EH (cell line): ENCODE results near the gene COG4.

ENCODE experiments used
- DNase-seq: peaks from one replicate; pipeline ENCODE4 v3.0.0-alpha.2; 2015; ENCODE audit warnings: low read depth

Gene COG4

GRCh38 chr16:70527315-70527996 lies 4.1 kb upstream of the COG4 start:
- DNase-seq, result no peak

GRCh38 chr16:70526403-70526802 lies 3.0 kb upstream of the COG4 start:
- DNase-seq, result no peak

GRCh38 chr16:70524399-70524825 lies 1.1 kb upstream of the COG4 start:
- DNase-seq, result peak; percentile 37

GRCh38 chr16:70523743-70524398 lies 517 bp upstream of the COG4 start, which contains the start of gene SF3B3:
SF3B3 (plus strand) TSS chr16:70523816; CDS start chr16:70526657, 2,841 bp downstream.
- no peak for DNase-seq

- no peak for DNase-seq
Measured at GRCh38 chr16:70522216-70523075, 908 bp downstream of the COG4 start.

DNA sequence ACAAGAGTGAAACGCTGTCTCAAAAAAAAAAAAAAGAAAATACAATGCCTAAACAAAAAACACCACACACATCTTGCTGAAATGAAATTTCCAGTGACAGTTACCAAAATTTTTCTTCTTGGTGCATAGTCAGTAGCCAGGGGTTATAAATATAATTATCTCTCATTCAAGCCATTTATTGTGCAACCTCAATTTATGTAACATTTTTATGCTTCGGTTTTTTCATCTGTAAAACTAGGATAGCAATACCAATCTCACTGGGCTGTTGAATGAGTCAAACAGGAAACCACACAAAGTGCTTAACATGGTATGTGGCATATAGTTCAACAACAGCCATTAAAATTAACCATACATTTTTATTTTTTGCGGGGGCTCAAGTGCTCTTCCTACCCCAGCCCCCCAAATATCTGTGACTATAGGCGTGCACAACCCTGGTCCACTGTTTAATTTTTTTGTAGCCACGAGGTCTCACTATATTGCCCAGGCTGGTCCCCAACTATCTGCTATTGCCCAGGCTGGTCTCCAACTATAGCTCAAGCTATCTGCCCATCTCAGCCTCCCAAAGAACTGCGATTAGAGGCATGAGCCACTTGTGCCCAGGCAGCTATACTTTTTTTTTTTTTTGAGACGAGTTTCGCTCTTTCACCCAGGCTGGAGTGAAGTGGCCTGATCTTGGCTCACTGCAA lies 2.6 kb downstream of the COG4 start:
- peak; percentile 79 for DNase-seq

DNA sequence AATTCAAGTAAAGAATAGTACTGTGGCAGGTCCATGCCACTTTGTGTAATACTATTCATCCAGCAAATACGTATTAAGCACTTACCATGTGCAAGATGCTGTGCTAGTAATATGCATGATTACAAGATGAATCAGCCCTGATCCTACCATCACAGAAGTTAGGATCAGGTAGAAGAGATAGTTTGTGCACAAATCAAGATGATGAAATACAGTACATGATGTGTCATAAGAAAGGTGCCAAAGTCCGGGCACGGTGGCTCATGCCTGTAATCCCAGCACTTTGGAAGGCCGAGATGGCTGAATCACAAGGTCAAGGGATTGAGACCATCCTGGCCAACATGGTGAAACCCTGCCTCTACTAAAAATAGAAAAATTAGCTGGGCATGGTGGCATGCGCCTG lies 10.9 kb downstream of the COG4 start:
- peak; percentile 58 for DNase-seq

- no peak for DNase-seq
Measured at GRCh38 chr16:70511833-70512232, 11.5 kb downstream of the COG4 start.

GRCh38 chr16:70510216-70510615 lies 13.1 kb downstream of the COG4 start:
- no peak for DNase-seq

- DNase-seq, result peak; percentile 16
Measured at GRCh38 chr16:70508752-70509151, 14.6 kb downstream of the COG4 start.

DNA sequence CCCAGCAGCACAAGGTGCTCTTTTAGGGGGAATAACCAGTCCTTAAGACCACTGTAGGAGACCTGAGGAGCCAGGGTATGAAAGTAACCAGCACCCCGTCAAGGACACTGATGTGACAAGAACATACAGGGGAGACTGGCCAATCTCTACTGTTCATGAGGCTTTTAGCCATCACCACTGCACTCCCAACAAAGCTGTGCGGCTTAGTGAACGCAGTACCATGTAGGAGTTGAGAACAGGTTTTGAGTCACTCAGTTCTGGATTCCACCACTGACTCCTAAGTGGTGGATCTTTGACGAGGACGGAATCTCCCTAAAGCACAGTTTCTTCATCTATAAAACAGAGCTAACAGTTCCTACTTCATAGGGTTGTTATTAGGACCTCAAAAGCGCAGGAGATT lies 26.8 kb downstream of the COG4 start:
- no peak for DNase-seq

- DNase-seq, result no peak
Measured at GRCh38 chr16:70495425-70496182, 27.8 kb downstream of the COG4 start.

DNA sequence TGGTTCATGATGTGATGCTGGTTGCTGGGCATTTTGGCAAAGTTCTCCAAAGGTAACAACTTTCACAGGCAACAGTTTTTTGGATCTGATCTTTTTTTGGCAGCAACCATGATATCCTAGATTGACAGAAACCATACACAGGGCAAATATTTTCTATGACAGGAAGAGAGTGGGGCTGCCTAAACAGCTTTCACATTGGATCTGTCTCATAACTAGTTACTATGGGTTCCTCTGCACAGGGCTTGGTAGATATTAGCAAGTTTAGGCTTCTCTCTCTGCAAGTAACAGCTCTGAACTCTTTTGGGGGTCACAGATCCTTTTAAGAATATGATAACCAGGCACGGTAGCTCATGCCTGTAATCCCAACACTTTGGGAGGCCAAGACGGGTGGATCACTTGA lies 28.6 kb downstream of the COG4 start:
- no peak for DNase-seq

DNA sequence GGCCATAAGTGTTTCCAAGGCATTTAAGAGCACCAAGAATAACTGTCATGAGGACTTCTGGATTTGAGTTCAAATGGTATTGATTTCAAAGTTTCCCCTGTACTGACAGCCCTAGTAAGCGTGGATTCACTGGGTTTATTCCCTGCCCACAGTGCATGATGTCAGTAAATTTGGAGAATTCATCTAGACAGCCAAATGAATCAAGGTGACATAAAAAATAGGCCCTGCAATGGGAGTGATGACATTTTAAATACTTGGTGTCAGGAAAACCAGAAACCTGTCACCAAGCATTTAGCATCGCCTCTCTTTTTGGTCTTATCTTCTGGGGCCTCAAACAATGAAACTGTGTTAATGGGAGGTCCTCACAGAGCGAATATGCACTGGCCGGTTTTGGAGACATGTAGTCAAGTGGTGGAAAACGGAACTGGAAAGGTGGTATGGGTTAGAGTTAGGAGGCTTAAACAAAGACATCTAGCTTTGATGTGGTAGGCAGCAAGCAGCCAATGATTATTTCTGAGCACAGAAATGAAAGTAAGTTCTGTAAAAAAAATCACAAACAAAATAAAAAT lies 29.1 kb downstream of the COG4 start:
- DNase-seq, result no peak

- DNase-seq, result no peak
Measured at GRCh38 chr16:70493802-70494201, 29.6 kb downstream of the COG4 start.

GRCh38 chr16:70490261-70490660 lies 33.1 kb downstream of the COG4 start:
- DNase-seq, result no peak

DNA sequence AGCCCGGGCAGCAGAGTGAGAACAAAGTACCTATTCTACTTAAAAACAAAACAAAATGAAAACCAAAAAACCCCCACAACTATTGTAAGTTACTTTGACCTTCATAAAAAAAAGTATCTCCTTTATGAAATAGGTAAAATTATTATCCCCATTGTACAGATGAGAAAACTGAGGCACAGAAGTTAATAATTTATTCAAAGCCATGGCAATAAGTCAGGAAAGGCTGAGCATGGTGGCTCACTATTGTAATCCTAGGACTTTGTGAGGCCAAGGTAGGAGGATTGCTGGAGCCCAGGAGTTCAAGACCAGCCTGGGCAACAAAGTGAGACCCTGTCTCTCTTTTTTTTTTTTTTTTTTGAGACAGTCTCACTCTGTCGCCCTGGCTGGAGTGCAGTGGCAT lies 38.5 kb downstream of the COG4 start:
- DNase-seq, result no peak

- no peak for DNase-seq
Measured at GRCh38 chr16:70483426-70483825, 39.9 kb downstream of the COG4 start.

DNA sequence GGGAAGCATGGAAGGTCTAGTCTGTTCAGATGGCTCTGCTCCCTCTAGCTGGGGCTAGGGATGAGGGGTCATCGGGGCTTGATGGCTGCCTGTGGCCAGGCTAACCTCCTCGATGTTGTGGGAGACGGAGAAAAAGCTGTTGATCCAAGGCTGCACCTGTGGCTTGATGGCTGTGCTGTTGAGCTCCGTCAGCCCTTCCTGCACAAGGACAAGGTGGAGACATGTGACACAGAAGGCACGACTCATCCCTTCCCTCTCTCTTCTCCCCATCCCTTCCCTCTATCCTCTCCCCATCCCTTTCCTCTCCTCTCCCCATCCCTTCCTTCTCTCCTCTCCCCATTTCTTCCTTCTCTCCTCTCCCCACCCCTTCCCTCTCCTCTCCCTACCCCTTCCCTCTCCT lies 40.7 kb downstream of the COG4 start:
- DNase-seq, result peak; percentile 29

- DNase-seq, result peak; percentile 83
Measured at GRCh38 chr16:70481929-70482536, 41.3 kb downstream of the COG4 start.
